HepG2 (cell line): Measurements from ENCODE around the gene ARL16. TPM values are rescaled to one million over a fixed set of nuclear protein-coding genes. Genes with fewer than 3 reads are reported as not detected.

ENCODE experiments used
- HNF4G ChIP-seq, 2 experiments: sonication (generic) in 1 of 2; formaldehyde crosslinking in 1 of 2; IDR thresholded peaks; 2 replicates each; pipeline versions ENCODE4 v1.4.0 to v1.6.1; 2011 to 2020; ENCODE audit warnings: borderline replicate concordance in 2 of 2, low read depth in 2 of 2, mild to moderate bottlenecking in 2 of 2, low read length in 1 of 2, missing genetic modification reagents in 1 of 2, moderate library complexity in 1 of 2
- KMT2A ChIP-seq: sonication (generic); formaldehyde crosslinking; IDR thresholded peaks from 2 replicates; pipeline ENCODE4 v1.4.0; 2020; ENCODE audit warnings: missing genetic modification reagents
- MAF1 ChIP-seq: sonication (generic); formaldehyde crosslinking; IDR thresholded peaks from 2 replicates; pipeline ENCODE4 v1.5.0; 2020; ENCODE audit warnings: missing genetic modification reagents, borderline replicate concordance
- NFYB ChIP-seq: sonication (generic); formaldehyde crosslinking; IDR thresholded peaks from 2 replicates; pipeline ENCODE4 v1.4.0; 2020; ENCODE audit warnings: missing genetic modification reagents
- RARA ChIP-seq: IDR thresholded peaks from 2 replicates; pipeline ENCODE4 v1.6.1; 2016; ENCODE audit warnings: missing genetic modification reagents, missing compliant biosample characterization
- REXO4 ChIP-seq: sonication (generic); formaldehyde crosslinking; IDR thresholded peaks from 2 replicates; pipeline ENCODE4 v1.8.0; 2022; ENCODE audit warnings: missing genetic modification reagents, mild to moderate bottlenecking, borderline replicate concordance
- SIN3B ChIP-seq: fragments of 150-350 bp; IDR thresholded peaks from 2 replicates; pipeline ENCODE4 v1.6.1; 2014; ENCODE audit warnings: low read length
- SRSF9 ChIP-seq: fragments of 200-400 bp; formaldehyde crosslinking; IDR thresholded peaks from 2 replicates; pipeline ENCODE4 v1.6.1; 2018; ENCODE audit warnings: borderline replicate concordance, mild to moderate bottlenecking, low read depth, low read length; ENCODE audit not compliant: insufficient read depth, poor library complexity, severe bottlenecking
- ZNF614 ChIP-seq: IDR thresholded peaks from 2 replicates; pipeline ENCODE4 v1.6.1; 2018; ENCODE audit warnings: missing biosample characterization, missing genetic modification reagents, inconsistent platforms, borderline replicate concordance
- polyA plus RNA-seq, 8 experiments: library from polyadenylated mRNA; depleted of rRNA in 3 of 8; stranded (reverse) in 7 of 8; unstranded in 1 of 8; fragments of >200 nt; fragmentation: Illumina TruSeq in 4 of 8; extraction: Trizol in 4 of 8; gene quantifications; 2 replicates each; pipeline versions ENCODE4 v1.2.1 to v1.2.3, GENCODE V29; 2011 to 2016; ENCODE audit warnings: low read depth in 4 of 8, missing spikeins in 1 of 8, mixed read lengths in 1 of 8; ENCODE audit not compliant: insufficient read depth in 1 of 8
- total RNA-seq, 5 experiments: library from RNA; depleted of rRNA; stranded (reverse); fragments of >200 nt; fragmentation: Illumina TruSeq; extraction: Trizol; gene quantifications; 2 replicates each; pipeline ENCODE4 v1.2.3, GENCODE V29; 2016; ENCODE audit warnings: low read depth in 1 of 5
- TF ChIP-seq, protein P1 (sequence below): sonication (generic); formaldehyde crosslinking; conservative IDR thresholded peaks from 2 replicates; pipeline ENCODE4 v1.8.1; 2023; ENCODE audit warnings: missing genetic modification reagents
- TF ChIP-seq, protein P2 (sequence below), 2 experiments: fragments of 450-650 bp in 1 of 2; sonication (generic) in 1 of 2; formaldehyde crosslinking in 1 of 2; IDR thresholded peaks; 2 replicates each; pipeline versions ENCODE4 v1.6.1 to v1.8.0; 2016 to 2022; ENCODE audit warnings: antibody characterized with exemption in 1 of 2, mild to moderate bottlenecking in 1 of 2, missing genetic modification reagents in 1 of 2
- TF ChIP-seq, protein P3 (sequence below): sonication (generic); formaldehyde crosslinking; IDR thresholded peaks from 2 replicates; pipeline ENCODE4 v1.4.0; 2020; ENCODE audit warnings: missing genetic modification reagents

The ARL16 gene
- total and polyA plus RNA-seq, 2 of the 13 experiments (the other 11 are each of a cell fraction or from before 2014, with no cell fraction given): 20.8 to 30.8 TPM

DNA sequence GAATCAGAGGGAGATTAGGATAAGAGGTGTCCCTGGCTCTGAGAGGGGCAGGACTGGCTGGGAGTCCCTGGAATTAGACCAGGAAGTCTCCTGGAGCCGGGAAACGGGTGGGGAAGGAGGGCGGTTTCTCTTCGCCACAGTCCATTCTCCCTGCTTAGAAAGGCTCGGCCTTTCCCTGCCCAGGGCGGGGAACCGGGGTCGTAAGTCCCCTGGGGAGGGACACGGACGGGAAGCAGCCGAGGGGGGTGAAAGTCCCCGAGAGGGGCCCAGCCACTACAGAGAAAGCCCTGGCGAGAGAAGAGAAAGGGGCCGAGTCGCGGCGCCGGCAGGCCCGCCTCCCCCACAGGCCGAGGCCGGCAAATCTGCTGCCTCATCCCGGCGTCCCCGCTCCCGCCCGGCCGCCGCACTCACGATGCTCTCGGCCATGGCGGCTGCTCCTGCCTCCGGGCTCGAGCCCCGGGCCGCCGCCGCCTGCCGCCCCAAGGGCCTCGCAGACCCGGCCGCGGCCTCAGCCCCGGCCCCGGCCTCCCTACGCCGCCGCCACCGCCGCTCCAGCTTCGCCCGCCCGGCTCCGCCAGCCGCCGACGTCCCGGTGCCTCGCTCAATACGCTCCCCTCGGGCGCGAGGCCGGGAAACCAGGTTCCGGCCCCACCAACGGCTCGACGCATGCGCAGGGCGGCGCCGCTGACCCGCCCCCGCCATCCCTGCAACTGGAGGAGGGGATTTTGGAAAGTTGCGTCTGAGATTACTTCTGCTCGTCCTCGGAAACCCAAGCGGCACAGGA lies 46.9 kb downstream of the ARL16 start, which contains the start of the genes NPLOC4 and TSPAN10 (continued):
- no peak for TF ChIP-seq SRSF9
- peak; percentile 34 for TF ChIP-seq HNF4G (IDR thresholded peaks at IDR 0.05; ENCODE audit: borderline replicate concordance, low read depth, low read length)
- TF ChIP-seq HNF4G (CRISPR knock-in tag; IDR thresholded peaks at IDR 0.05; ENCODE audit: borderline replicate concordance, low read depth): no peak
- peak; percentile 91 for TF ChIP-seq SIN3B
- TF ChIP-seq, protein P1, sequence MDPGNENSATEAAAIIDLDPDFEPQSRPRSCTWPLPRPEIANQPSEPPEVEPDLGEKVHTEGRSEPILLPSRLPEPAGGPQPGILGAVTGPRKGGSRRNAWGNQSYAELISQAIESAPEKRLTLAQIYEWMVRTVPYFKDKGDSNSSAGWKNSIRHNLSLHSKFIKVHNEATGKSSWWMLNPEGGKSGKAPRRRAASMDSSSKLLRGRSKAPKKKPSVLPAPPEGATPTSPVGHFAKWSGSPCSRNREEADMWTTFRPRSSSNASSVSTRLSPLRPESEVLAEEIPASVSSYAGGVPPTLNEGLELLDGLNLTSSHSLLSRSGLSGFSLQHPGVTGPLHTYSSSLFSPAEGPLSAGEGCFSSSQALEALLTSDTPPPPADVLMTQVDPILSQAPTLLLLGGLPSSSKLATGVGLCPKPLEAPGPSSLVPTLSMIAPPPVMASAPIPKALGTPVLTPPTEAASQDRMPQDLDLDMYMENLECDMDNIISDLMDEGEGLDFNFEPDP (CRISPR knock-in tag): no peak
- TF ChIP-seq, protein P2, sequence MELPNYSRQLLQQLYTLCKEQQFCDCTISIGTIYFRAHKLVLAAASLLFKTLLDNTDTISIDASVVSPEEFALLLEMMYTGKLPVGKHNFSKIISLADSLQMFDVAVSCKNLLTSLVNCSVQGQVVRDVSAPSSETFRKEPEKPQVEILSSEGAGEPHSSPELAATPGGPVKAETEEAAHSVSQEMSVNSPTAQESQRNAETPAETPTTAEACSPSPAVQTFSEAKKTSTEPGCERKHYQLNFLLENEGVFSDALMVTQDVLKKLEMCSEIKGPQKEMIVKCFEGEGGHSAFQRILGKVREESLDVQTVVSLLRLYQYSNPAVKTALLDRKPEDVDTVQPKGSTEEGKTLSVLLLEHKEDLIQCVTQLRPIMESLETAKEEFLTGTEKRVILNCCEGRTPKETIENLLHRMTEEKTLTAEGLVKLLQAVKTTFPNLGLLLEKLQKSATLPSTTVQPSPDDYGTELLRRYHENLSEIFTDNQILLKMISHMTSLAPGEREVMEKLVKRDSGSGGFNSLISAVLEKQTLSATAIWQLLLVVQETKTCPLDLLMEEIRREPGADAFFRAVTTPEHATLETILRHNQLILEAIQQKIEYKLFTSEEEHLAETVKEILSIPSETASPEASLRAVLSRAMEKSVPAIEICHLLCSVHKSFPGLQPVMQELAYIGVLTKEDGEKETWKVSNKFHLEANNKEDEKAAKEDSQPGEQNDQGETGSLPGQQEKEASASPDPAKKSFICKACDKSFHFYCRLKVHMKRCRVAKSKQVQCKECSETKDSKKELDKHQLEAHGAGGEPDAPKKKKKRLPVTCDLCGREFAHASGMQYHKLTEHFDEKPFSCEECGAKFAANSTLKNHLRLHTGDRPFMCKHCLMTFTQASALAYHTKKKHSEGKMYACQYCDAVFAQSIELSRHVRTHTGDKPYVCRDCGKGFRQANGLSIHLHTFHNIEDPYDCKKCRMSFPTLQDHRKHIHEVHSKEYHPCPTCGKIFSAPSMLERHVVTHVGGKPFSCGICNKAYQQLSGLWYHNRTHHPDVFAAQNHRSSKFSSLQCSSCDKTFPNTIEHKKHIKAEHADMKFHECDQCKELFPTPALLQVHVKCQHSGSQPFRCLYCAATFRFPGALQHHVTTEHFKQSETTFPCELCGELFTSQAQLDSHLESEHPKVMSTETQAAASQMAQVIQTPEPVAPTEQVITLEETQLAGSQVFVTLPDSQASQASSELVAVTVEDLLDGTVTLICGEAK (IDR thresholded peaks at IDR 0.05): no peak; the same call in 1 of the 2 replicates
- TF ChIP-seq, protein P2 (CRISPR knock-in tag; IDR thresholded peaks at IDR 0.05): no peak
- peak; percentile 92; the same call in 1 of the 2 replicates for TF ChIP-seq ZNF614 (CRISPR knock-in tag)
- peak; percentile 41 for TF ChIP-seq NFYB (CRISPR knock-in tag)
- TF ChIP-seq RARA: peak; percentile 60
- peak; percentile 99 for TF ChIP-seq KMT2A (CRISPR knock-in tag)
- TF ChIP-seq MAF1 (CRISPR knock-in tag): peak; percentile 82; the same call in 1 of the 2 replicates
- TF ChIP-seq REXO4 (CRISPR knock-in tag): no peak
- TF ChIP-seq, protein P3, sequence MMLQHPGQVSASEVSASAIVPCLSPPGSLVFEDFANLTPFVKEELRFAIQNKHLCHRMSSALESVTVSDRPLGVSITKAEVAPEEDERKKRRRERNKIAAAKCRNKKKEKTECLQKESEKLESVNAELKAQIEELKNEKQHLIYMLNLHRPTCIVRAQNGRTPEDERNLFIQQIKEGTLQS (CRISPR knock-in tag): peak; percentile 80
